Bronchial epithelial cell (primary cell): ENCODE data around the gene GALNT13. TPM values are rescaled to one million over a fixed set of nuclear protein-coding genes. Genes with fewer than 3 reads are reported as not detected.

Source experiments
- DNase-seq: peaks from one replicate; pipeline ENCODE4 v3.0.0-alpha.2; 2010; ENCODE audit warnings: low read depth
- FAIRE-seq: peaks from 2 replicates; lab custom pipeline; 2011; peaks lifted over from hg19 to GRCh38; lab: Jason Lieb, UNC
- H3K27me3 ChIP-seq: 2 replicates; pipeline ENCODE4 v1.5.1; 2011; ENCODE audit warnings: low read length; ENCODE audit not compliant: control insufficient read depth, insufficient read depth
- H3K36me3 ChIP-seq: 2 replicates; pipeline ENCODE4 v1.5.1; 2011; ENCODE audit warnings: low read length; ENCODE audit not compliant: control insufficient read depth, insufficient read depth
- H3K4me3 ChIP-seq: 2 replicates; pipeline ENCODE4 v1.5.1; 2011; ENCODE audit warnings: mild to moderate bottlenecking, low read depth, low read length, control low read depth
- total RNA-seq: library from RNA; depleted of rRNA; stranded (reverse); fragments of >200 nt; gene quantifications from 2 replicates; pipeline ENCODE4 v1.2.1, GENCODE V29; 2014
- TF ChIP-seq, protein P1 (sequence below): IDR thresholded peaks from 2 replicates; pipeline ENCODE4 v1.5.1; 2011; ENCODE audit warnings: mild to moderate bottlenecking, moderate library complexity, low read length, control low read depth, inconsistent platforms; ENCODE audit not compliant: insufficient read depth, severe bottlenecking

GALNT13 gene
- total RNA-seq, 1 donor from 2014 or later = 1.3 TPM

DNA sequence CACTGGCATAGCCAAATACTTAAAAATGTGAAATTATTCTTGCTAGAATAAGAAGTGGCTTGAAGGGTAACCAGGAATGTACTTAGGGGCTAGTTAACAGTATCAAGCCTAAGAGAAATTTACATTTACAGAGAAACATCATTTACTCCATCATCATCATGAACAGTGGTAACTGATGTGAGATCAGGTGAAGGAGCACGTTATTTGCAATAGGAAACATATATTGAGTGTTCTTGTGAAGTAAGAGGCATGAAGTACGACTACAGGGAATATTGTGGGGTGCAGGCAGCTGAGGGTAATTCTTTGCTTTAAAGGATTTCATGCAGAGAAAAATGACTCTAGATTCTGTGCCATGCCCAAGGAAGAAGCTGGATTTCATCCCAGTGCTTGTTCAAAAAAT lies 220.8 kb downstream of the GALNT13 start:
- TF ChIP-seq, protein P1, sequence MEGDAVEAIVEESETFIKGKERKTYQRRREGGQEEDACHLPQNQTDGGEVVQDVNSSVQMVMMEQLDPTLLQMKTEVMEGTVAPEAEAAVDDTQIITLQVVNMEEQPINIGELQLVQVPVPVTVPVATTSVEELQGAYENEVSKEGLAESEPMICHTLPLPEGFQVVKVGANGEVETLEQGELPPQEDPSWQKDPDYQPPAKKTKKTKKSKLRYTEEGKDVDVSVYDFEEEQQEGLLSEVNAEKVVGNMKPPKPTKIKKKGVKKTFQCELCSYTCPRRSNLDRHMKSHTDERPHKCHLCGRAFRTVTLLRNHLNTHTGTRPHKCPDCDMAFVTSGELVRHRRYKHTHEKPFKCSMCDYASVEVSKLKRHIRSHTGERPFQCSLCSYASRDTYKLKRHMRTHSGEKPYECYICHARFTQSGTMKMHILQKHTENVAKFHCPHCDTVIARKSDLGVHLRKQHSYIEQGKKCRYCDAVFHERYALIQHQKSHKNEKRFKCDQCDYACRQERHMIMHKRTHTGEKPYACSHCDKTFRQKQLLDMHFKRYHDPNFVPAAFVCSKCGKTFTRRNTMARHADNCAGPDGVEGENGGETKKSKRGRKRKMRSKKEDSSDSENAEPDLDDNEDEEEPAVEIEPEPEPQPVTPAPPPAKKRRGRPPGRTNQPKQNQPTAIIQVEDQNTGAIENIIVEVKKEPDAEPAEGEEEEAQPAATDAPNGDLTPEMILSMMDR = no peak
- Histone ChIP-seq H3K27me3 (no peaks in the 10 kb centered on the region), H3K4me3 (no peak overlapping the region), H3K36me3 (no peaks in the 10 kb centered on the region)
- DNase-seq = no peak
- FAIRE-seq = no peak

DNA sequence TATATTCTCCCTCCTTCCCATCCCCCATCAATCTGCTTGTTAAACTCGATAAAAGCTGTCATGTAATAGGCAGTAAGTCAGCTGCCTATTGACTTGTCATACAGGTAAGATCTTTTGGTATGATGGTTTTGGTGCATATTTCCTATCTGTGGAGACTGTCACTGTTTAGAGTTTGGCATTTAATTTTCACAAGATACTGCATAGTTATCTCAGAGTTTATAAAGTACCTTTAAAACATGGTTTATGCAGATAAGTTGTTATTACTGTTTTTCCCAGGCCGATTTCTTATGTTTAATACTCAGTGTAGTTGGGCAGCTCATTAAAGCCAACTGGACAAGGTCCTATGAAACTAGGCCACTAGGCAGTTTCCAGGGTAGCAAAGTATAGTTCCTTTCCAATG lies 222.1 kb downstream of the GALNT13 start:
- TF ChIP-seq, protein P1 = no peak
- FAIRE-seq = no peak
- Histone ChIP-seq H3K36me3 (no peaks in the 10 kb centered on the region), H3K4me3 (no peak overlapping the region), H3K27me3 (no peaks in the 10 kb centered on the region)
- DNase-seq = no peak

DNA sequence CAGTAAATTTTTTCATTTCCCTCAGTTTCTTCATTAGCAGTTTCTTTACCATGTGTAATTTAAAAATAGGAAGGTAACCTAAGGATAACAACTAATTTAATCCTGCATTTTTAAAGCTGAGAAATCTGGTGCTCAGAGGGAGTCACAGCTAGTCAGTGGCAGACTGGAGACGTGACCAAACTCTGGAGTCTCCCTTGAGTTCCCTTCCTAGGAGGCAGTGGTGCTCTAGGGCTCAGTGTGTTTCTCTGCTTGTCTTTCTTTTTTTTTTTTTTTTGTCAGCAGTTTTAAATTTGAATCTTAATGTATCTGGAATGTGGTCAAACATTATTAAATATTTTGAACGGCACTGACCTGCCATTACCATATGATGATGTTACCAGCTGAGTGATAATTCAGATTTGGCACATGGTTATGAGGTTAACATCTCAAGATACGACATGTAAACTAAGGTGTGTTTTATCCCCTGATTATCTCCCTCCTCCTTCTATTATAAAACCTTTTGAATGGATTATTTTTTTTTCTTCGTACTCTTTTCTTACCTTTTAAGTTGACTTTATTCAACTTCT lies 226.2 kb downstream of the GALNT13 start:
- DNase-seq (peak; percentile 47), FAIRE-seq (no peak)
- no peaks in the 10 kb centered on the region for H3K27me3 ChIP-seq
- TF ChIP-seq, protein P1 = no peak
- H3K36me3 ChIP-seq = no peaks in the 10 kb centered on the region
- no peak overlapping the region for H3K4me3 ChIP-seq

DNA sequence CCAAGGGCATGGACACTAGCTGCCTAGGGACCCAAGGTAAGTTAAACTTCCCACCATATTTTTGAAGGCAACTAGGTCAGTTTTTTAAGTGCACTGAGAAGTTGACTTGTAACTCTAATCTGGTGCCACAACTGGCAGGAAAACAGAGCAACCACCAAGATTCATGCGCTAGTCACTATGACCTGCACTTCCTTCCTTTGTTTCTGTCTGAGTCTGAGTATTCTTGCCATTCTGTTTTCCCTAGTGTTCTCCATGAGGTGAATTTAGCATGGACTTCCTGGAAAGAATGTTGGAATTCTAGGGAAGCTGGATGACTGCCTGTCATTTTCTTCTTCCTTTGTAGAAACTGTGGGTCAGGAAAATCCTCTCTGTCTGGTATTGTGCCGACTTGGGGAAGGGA lies 249.0 kb downstream of the GALNT13 start:
- FAIRE-seq = no peak
- TF ChIP-seq, protein P1 = no peak
- Histone ChIP-seq H3K27me3 (no peaks in the 10 kb centered on the region), H3K4me3 (no peak overlapping the region), H3K36me3 (no peaks in the 10 kb centered on the region)
- DNase-seq = no peak

DNA sequence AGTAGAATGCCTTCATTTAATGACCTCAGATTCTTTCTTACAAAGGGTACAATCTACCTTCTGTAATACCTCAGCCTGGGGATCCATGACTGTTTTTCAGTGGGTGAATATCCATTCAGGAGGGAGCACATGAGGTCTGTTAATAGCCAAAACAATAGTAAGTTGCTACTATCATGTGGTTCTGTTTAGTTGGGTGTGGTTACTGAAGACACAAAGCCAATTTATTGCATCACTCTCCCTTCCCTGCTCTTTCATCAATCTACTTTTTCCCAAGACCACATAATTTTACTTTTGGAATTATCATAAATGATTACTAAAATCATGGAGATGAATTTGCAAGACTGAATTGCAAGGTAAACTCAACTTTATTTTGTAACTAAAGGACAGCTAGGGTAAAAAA lies 254.2 kb downstream of the GALNT13 start:
- no peak for FAIRE-seq
- Histone ChIP-seq H3K36me3 (no peaks in the 10 kb centered on the region), H3K4me3 (no peak overlapping the region), H3K27me3 (no peaks in the 10 kb centered on the region)
- TF ChIP-seq, protein P1 = no peak
- DNase-seq = no peak

DNA sequence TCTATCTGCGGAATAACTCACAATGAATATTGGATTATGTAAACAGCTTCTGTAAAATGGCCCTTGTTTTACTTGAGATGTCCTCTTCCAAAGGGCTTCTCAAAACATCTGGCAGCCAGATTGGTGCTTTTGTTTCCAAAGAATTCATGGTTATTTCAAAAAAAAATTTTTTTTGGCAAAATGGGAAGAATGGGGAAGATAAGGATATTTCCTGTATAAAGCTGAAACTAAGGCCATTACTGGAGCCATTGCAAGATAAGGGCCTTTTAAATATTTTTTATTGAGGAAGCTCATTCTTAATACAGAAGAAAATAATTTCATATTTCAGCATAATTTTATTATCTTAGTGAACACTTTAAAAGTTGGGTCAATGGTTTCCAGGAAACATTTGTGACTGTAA lies 259.1 kb downstream of the GALNT13 start:
- no peak for DNase-seq
- no peak for FAIRE-seq
- TF ChIP-seq, protein P1 = no peak
- Histone ChIP-seq H3K27me3 (no peaks in the 10 kb centered on the region), H3K36me3 (no peaks in the 10 kb centered on the region), H3K4me3 (no peak overlapping the region)
